Naive thymus-derived CD4-positive, alpha-beta T cell (primary cell): ENCODE measurements around the gene LHFPL3. TPM values are rescaled to one million over a fixed set of nuclear protein-coding genes. Genes with fewer than 3 reads are reported as not detected.

Experiments used
- ATAC-seq: fragments of 150-1000 bp; cut with Tn5 transposase; 2 replicates; pipeline ENCODE4 v1.10.0; 2021; ENCODE audit warnings: mild to moderate bottlenecking, moderate library complexity
- CTCF ChIA-PET: fragments of 350-600 bp; sonication (Branson Sonifier 250); formaldehyde crosslinking; loops from one replicate; lab custom pipeline; 2021; ENCODE audit warnings: antibody characterized with exemption; lab: Charles Lee
- POLR2A ChIA-PET: fragments of 350-600 bp; sonication (Branson Sonifier 250); formaldehyde crosslinking; loops from one replicate; lab custom pipeline; 2021; ENCODE audit warnings: antibody characterized with exemption, inconsistent platforms; lab: Charles Lee
- DNase-seq, 9 donors: peaks; one replicate each; pipeline versions ENCODE4 v3.0.0 to v3.0.0-alpha.2; 2020 to 2022; ENCODE audit warnings: mixed read lengths in 1 of 9
- H3K27ac ChIP-seq: one replicate; pipeline ENCODE4 v1.7.0; 2013; ENCODE audit warnings: mild to moderate bottlenecking, low read depth, low read length, moderate library complexity
- H3K27me3 ChIP-seq, 2 donors: one replicate each; pipeline ENCODE4 v1.7.0; 2013; ENCODE audit warnings: low read length in 2 of 2, mild to moderate bottlenecking in 2 of 2, moderate library complexity in 2 of 2; ENCODE audit not compliant: control insufficient read depth in 2 of 2, insufficient read depth in 2 of 2
- H3K36me3 ChIP-seq, 3 experiments: 1 replicate in 2 of 3; 2 replicates in 1 of 3; pipeline ENCODE4 v1.7.0; 2013; ENCODE audit warnings: low read length in 3 of 3, mild to moderate bottlenecking in 3 of 3, moderate library complexity in 1 of 3; ENCODE audit not compliant: insufficient read depth in 3 of 3, control insufficient read depth in 2 of 3
- H3K4me1 ChIP-seq, 2 donors: one replicate each; pipeline ENCODE4 v1.7.0; 2013; ENCODE audit warnings: low read length in 2 of 2, mild to moderate bottlenecking in 2 of 2, moderate library complexity in 1 of 2; ENCODE audit not compliant: control insufficient read depth in 2 of 2, insufficient read depth in 2 of 2
- H3K4me3 ChIP-seq: 2 replicates; pipeline ENCODE4 v1.7.0; 2013; ENCODE audit warnings: mild to moderate bottlenecking, low read length
- H3K9me3 ChIP-seq, 3 experiments: 1 replicate in 2 of 3; 2 replicates in 1 of 3; pipeline ENCODE4 v1.7.0; 2013; ENCODE audit warnings: low read length in 3 of 3; ENCODE audit not compliant: control insufficient read depth in 2 of 3
- H3K27ac Mint-ChIP-seq, 9 donors: one replicate each; pipeline ENCODE4 v1.8.0; 2020 to 2022; ENCODE audit warnings: mixed read lengths in 9 of 9, mild to moderate bottlenecking in 8 of 9, moderate library complexity in 5 of 9, inconsistent platforms in 2 of 9
- H3K27me3 Mint-ChIP-seq, 5 donors: one replicate each; pipeline ENCODE4 v1.8.0; 2021 to 2022; ENCODE audit warnings: mixed read lengths in 5 of 5, mild to moderate bottlenecking in 1 of 5
- H3K36me3 Mint-ChIP-seq, 5 donors: one replicate each; pipeline ENCODE4 v1.8.0; 2020 to 2022; ENCODE audit warnings: mixed read lengths in 5 of 5, mild to moderate bottlenecking in 3 of 5, inconsistent platforms in 1 of 5
- H3K4me1 Mint-ChIP-seq, 7 donors: one replicate each; pipeline ENCODE4 v1.8.0; 2020 to 2022; ENCODE audit warnings: mixed read lengths in 7 of 7, mild to moderate bottlenecking in 3 of 7, inconsistent platforms in 1 of 7
- H3K4me3 Mint-ChIP-seq, 10 donors: one replicate each; pipeline ENCODE4 v1.8.0; 2020 to 2022; ENCODE audit warnings: mild to moderate bottlenecking in 10 of 10, mixed read lengths in 10 of 10, moderate library complexity in 6 of 10, inconsistent platforms in 2 of 10
- H3K9me3 Mint-ChIP-seq, 11 donors: one replicate each; pipeline ENCODE4 v1.8.0; 2020 to 2022; ENCODE audit warnings: mixed read lengths in 11 of 11, mild to moderate bottlenecking in 4 of 11, inconsistent platforms in 1 of 11, moderate library complexity in 1 of 11
- intact Hi-C, 2 donors: fragments of 100-400 bp; cut with micrococcal nuclease; formaldehyde crosslinking; loops; one replicate each; pipeline ENCODE4 v1.15.1; 2023
- polyA plus RNA-seq, 2 donors: library from polyadenylated mRNA; unstranded; fragments of 300-500 nt; fragmentation: Illumina TruSeq; gene quantifications; one replicate each; pipeline ENCODE4 v1.2.3, GENCODE V29; 2021
- total RNA-seq, 6 experiments: library from RNA in 5 of 6; stranded (reverse) in 5 of 6; gene quantifications; 1 replicate in 5 of 6; 2 replicates in 1 of 6; pipeline ENCODE4 v1.2.3 and lab custom pipeline; 2021 to 2026

LHFPL3 gene
- total and polyA plus RNA-seq, 7 experiments from 2014 or later: not detected

DNA sequence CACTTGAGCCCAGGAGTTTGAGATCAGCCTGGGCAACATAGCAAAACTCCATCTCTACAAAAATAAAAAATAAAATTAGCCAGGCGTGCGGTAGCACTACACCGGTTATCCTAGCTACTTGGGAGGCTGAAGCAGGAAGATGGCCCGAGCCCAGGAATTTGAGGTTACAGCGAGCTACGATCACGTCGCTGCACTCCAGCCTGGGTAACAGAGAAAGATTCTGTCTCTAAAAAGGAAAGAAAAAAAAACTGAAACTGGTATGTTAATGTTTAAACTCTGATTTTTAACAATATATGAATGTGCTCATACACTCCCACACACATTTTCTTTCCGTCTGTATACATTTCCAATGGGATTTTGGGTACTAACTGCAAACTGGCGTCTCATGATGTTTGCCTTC lies 545.0 kb downstream of the LHFPL3 start:
- Histone ChIP-seq H3K36me3 (no peaks in the 10 kb centered on the region), H3K27me3 (no peaks in the 10 kb centered on the region), H3K4me3 (no peak overlapping the region), H3K27ac (no peak overlapping the region), H3K4me1 (no peaks in the 10 kb centered on the region), H3K9me3 (no peaks in the 10 kb centered on the region)
- DNase-seq (no peak), ATAC-seq (no peak)
- intact Hi-C loops: no loop called here
- CTCF ChIA-PET: interaction anchor here (2.5 kb wide), 1 partner anchor 10 kb away, joined by 7 read pairs; no protein-coding TSS in a partner anchor
- POLR2A ChIA-PET: no interaction called here
- peaks cover 0 to 2% (median 0%) of the 10 kb centered on the region in 5 donors for H3K36me3 Mint-ChIP-seq
- peaks cover 0 to 4% (median 0%) of the 10 kb centered on the region in 5 donors for H3K27me3 Mint-ChIP-seq
- H3K9me3 Mint-ChIP-seq: no peaks in the 10 kb centered on the region
- H3K4me3 Mint-ChIP-seq: no peak overlapping the region
- H3K27ac Mint-ChIP-seq: no peak overlapping the region
- peaks cover 2 to 4% (median 2%) of the 10 kb centered on the region in 7 donors for H3K4me1 Mint-ChIP-seq

DNA sequence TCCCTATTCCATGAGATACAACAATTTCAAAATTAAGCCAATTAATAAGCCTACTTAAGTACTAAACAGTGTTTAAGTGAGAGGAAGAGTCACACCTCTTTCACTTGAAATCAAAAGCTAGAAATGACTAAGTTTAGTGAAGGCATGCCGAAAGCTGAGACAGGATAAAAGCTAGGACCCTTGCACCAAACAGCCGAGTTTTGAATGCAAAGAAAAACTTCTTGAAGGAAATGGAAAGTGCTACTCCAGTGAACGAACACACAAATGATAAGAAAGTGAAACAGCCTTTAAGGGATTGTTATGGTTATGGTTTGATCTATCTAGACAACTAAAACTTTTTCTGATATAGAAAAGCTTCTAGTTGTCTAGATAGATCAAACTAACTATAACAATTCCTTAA lies 550.2 kb downstream of the LHFPL3 start:
- Histone ChIP-seq H3K4me1 (no peaks in the 10 kb centered on the region), H3K27me3 (no peaks in the 10 kb centered on the region), H3K9me3 (no peaks in the 10 kb centered on the region), H3K36me3 (no peaks in the 10 kb centered on the region), H3K4me3 (no peak overlapping the region), H3K27ac (no peak overlapping the region)
- ATAC-seq: no peak
- peak overlapping the region in 3 of 9 donors; percentile 40 to 75 (median 52) for H3K27ac Mint-ChIP-seq
- ChIA-PET POLR2A (no interaction called here), CTCF (interaction anchor here (1.9 kb wide), 1 partner anchor 40 kb away, joined by 7 read pairs; no protein-coding TSS in a partner anchor)
- peaks cover 0 to 6% (median 0%) of the 10 kb centered on the region in 11 donors for H3K9me3 Mint-ChIP-seq
- H3K36me3 Mint-ChIP-seq: peaks cover 0 to 4% (median 0%) of the 10 kb centered on the region in 5 donors
- H3K4me3 Mint-ChIP-seq: peak overlapping the region in 2 of 10 donors; percentile 33 to 48
- peaks cover 4 to 21% (median 8%) of the 10 kb centered on the region in 7 donors for H3K4me1 Mint-ChIP-seq
- no peak for DNase-seq
- H3K27me3 Mint-ChIP-seq: peaks cover 0 to 2% (median 0%) of the 10 kb centered on the region in 5 donors
- intact Hi-C loops: no loop called here

DNA sequence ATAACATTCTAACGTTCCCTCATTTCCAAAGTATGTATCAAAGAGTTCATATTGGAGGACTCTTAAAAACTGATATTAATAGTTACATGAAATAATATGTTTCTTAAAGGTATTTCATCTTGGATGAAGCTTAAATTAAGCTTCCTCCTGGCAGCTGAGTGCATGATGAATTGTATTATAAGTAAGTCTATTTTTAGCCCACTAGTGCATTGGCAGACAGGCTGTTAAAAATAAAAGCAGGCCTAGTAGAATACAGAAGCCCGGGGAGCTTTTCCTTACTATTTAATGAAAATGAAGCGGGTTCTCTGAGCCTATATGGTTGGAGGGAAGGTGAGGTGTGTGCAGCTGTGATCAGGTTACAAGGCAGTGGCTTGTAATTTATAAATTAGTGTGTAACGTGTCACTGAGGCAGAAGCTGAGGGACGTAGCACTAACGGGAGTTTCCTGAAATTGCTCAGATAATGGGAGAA lies 554.9 kb downstream of the LHFPL3 start:
- Histone ChIP-seq H3K27me3 (no peaks in the 10 kb centered on the region), H3K27ac (no peak overlapping the region), H3K4me3 (no peak overlapping the region), H3K4me1 (no peaks in the 10 kb centered on the region), H3K9me3 (no peaks in the 10 kb centered on the region), H3K36me3 (no peaks in the 10 kb centered on the region)
- no peak for DNase-seq
- Mint-ChIP-seq H3K4me1 (peaks cover 3 to 24% (median 9%) of the 10 kb centered on the region in 7 donors), H3K36me3 (peaks cover 0 to 3% (median 0%) of the 10 kb centered on the region in 5 donors), H3K4me3 (peak overlapping the region in 2 of 10 donors; percentile 3 to 14), H3K9me3 (peaks cover 0 to 6% (median 0%) of the 10 kb centered on the region in 11 donors), H3K27me3 (peaks cover 0 to 11% (median 0%) of the 10 kb centered on the region in 5 donors), H3K27ac (no peak overlapping the region)
- ChIA-PET POLR2A (interaction anchor here (0.5 to 1.0 kb wide), 2 partner anchors 36 to 683 kb away, joined by 4 to 6 read pairs; no protein-coding TSS in a partner anchor), CTCF (interaction anchor here (0.6 to 3.9 kb wide), 18 partner anchors 9 to 702 kb away, joined by 3 to 57 read pairs (median 6); no protein-coding TSS in a partner anchor)
- ATAC-seq: no peak
- intact Hi-C loops: loop anchor here (1.0 to 10.0 kb wide), 6 partner anchors 35 to 702 kb away; partner anchors contain the start of gene EFCAB10 (in 1 of the 2)

DNA sequence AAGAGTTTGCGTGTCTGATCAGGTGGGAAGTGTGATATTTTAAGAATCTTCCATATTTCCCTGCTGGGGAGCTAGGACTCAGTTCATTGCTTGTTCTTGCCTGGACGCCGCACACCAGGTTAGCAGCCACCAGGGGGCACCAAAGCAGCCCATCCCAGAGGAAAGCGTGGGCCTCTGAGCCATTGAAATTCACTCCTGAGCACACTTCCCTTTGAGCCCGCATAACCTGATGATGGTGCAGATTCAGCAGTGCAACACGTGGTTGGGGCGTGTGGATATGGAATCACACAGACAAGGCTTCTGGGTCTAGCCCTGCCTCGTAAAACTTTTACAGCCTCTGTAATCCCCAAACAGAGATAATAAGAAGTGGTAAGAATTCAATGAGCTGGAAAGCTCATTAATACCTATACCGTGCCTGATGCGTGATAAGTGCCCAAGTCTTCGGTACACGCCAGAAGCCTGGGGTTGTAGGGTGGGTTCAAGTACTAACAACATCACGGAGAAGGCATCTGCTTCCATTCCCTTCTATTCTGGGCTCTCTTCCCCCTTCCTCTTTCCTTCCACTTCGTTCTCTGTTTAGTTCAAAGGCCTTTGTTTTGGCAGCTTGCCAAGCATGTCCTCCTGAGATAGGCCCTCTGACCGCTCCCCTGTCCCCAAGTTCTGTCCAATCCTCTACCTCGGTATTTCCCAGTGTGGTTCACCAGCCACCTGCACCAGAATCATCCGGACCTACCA lies 555.5 kb downstream of the LHFPL3 start:
- Mint-ChIP-seq H3K4me3 (peak overlapping the region in 4 of 10 donors; percentile 3 to 56 (median 34)), H3K27ac (peak overlapping the region in 2 of 9 donors; percentile 12 to 39), H3K27me3 (peaks cover 0 to 11% (median 0%) of the 10 kb centered on the region in 5 donors), H3K36me3 (no peaks in the 10 kb centered on the region), H3K4me1 (peaks cover 0 to 18% (median 5%) of the 10 kb centered on the region in 7 donors), H3K9me3 (peaks cover 0 to 6% (median 0%) of the 10 kb centered on the region in 11 donors)
- ChIA-PET POLR2A (interaction anchor here (1.0 kb wide), 1 partner anchor 35 kb away, joined by 6 read pairs; no protein-coding TSS in a partner anchor), CTCF (interaction anchor here (0.6 to 3.9 kb wide), 20 partner anchors 9 to 702 kb away, joined by 3 to 57 read pairs (median 4); no protein-coding TSS in a partner anchor)
- Histone ChIP-seq H3K4me3 (no peak overlapping the region), H3K4me1 (no peaks in the 10 kb centered on the region), H3K36me3 (no peaks in the 10 kb centered on the region), H3K27ac (no peak overlapping the region), H3K27me3 (no peaks in the 10 kb centered on the region), H3K9me3 (no peaks in the 10 kb centered on the region)
- DNase-seq: peak; percentile 43 to 79 (median 58)
- intact Hi-C loops: loop anchor here (1.0 to 10.0 kb wide), 6 partner anchors 34 to 701 kb away; partner anchors contain the start of gene EFCAB10 (in 1 of the 2)
- ATAC-seq: peak; percentile 92

DNA sequence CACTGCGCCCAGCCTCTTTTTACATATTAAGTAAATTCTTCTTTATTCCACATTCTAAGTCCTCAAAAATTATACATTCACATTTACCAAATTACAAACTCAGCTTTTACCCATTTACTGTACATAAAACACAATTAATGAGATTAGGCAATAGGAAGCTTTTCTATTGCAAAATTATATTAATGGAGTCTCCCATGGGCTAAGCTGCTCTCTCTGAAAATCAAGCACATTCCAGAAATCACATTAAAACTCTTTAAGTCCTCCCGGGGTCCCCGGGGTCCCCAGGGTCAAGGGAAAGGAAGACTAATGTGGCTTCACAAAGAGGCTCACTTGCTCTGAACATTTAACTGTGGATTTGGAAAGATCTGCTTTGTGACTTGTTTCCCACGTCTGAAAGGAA lies 558.2 kb downstream of the LHFPL3 start:
- peaks cover 0 to 11% (median 0%) of the 10 kb centered on the region in 5 donors for H3K27me3 Mint-ChIP-seq
- Histone ChIP-seq H3K4me3 (no peak overlapping the region), H3K9me3 (no peaks in the 10 kb centered on the region), H3K36me3 (no peaks in the 10 kb centered on the region), H3K4me1 (no peaks in the 10 kb centered on the region), H3K27ac (no peak overlapping the region), H3K27me3 (no peaks in the 10 kb centered on the region)
- CTCF ChIA-PET: interaction anchor here (1.3 kb wide), 1 partner anchor 31 kb away, joined by 5 read pairs; no protein-coding TSS in a partner anchor
- no peak for DNase-seq
- POLR2A ChIA-PET: no interaction called here
- H3K4me3 Mint-ChIP-seq: no peak overlapping the region
- no peaks in the 10 kb centered on the region for H3K9me3 Mint-ChIP-seq
- intact Hi-C loops: loop anchor here in 1 of 2 donors (10.0 kb wide), 1 partner anchor 698 kb away; the partner anchor contains the start of gene EFCAB10
- no peak for ATAC-seq
- H3K4me1 Mint-ChIP-seq: peaks cover 0 to 10% (median 5%) of the 10 kb centered on the region in 7 donors
- H3K36me3 Mint-ChIP-seq: no peaks in the 10 kb centered on the region
- H3K27ac Mint-ChIP-seq: no peak overlapping the region

DNA sequence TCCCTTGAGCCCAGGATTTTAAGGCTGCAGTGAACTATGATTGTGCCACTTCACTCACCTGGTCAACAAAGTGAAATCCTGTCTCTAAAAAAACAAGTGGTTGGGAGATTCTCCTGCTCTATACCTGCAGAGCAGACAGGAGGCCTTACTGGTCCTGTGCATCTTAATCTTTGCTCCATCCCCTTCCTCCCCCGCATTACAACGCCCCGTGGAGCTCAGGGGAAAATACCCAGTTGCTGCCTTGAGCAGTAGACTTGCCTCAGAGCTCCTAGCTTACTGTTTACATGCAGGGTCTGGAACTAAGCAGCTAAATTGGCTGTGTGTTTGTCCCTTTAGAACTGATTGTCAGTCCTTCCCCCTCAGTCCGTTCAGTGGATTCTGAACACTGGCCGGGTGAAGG lies 561.8 kb downstream of the LHFPL3 start:
- H3K4me1 ChIP-seq: no peaks in the 10 kb centered on the region
- ChIA-PET CTCF (no interaction called here), POLR2A (no interaction called here)
- Mint-ChIP-seq H3K4me3 (no peak overlapping the region), H3K4me1 (no peaks in the 10 kb centered on the region), H3K36me3 (no peaks in the 10 kb centered on the region), H3K9me3 (no peaks in the 10 kb centered on the region), H3K27me3 (peaks cover 0 to 11% (median 0%) of the 10 kb centered on the region in 5 donors), H3K27ac (peak overlapping the region in 1 of 9 donors; percentile 22)
- H3K9me3 ChIP-seq: no peaks in the 10 kb centered on the region
- no peaks in the 10 kb centered on the region for H3K27me3 ChIP-seq
- no peak overlapping the region for H3K27ac ChIP-seq
- DNase-seq: no peak
- intact Hi-C loops: no loop called here
- no peaks in the 10 kb centered on the region for H3K36me3 ChIP-seq
- no peak for ATAC-seq
- H3K4me3 ChIP-seq: no peak overlapping the region
